ENCODE results near the gene STK10. TPM values are rescaled to one million over a fixed set of nuclear protein-coding genes. Genes with fewer than 3 reads are reported as not detected.

Gene STK10
- total RNA-seq, 2 donors from 2014 or later: 16.1 to 23.2 TPM

DNA sequence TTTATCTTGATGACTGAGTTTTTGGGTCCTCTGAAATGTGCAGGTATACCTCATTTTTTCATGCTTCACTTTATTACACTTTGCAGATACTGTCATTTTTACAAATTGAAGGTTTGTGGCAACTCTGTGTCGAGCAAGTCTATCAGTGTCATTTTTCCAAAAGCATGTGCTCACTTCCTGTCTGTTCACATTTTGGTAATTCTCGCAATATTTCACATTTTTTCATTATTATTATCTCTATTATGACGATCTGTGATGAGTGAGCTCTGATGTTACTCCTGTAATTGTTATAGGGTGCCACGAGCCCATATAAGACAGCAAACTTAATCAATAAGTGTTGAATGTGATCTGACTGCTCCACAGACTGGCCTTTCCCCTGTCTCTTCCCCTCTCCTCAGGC is 108.1 kb downstream of the STK10 start:
- H3K9me3 ChIP-seq: no peaks in the 10 kb centered on the region
- no peak overlapping the region for H3K9ac ChIP-seq (ENCODE audit: low read depth in 2 of 2, low read length in 2 of 2)
- no peak overlapping the region for H3K27ac ChIP-seq
- peaks cover 10% of the 10 kb centered on the region for H3K36me3 ChIP-seq
- no peak for DNase-seq
- no peak overlapping the region for H3K4me3 ChIP-seq
- intact Hi-C loops (cut with DNase I): no loop called here
- no peaks in the 10 kb centered on the region for H3K4me1 ChIP-seq
- H3K27me3 ChIP-seq: no peaks in the 10 kb centered on the region
- TF ChIP-seq, protein P1, sequence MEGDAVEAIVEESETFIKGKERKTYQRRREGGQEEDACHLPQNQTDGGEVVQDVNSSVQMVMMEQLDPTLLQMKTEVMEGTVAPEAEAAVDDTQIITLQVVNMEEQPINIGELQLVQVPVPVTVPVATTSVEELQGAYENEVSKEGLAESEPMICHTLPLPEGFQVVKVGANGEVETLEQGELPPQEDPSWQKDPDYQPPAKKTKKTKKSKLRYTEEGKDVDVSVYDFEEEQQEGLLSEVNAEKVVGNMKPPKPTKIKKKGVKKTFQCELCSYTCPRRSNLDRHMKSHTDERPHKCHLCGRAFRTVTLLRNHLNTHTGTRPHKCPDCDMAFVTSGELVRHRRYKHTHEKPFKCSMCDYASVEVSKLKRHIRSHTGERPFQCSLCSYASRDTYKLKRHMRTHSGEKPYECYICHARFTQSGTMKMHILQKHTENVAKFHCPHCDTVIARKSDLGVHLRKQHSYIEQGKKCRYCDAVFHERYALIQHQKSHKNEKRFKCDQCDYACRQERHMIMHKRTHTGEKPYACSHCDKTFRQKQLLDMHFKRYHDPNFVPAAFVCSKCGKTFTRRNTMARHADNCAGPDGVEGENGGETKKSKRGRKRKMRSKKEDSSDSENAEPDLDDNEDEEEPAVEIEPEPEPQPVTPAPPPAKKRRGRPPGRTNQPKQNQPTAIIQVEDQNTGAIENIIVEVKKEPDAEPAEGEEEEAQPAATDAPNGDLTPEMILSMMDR (IDR thresholded peaks at IDR 0.05): no peak

GRCh38 chr5:172078726-172079345 is 109.2 kb downstream of the STK10 start:
- intact Hi-C loops (cut with DNase I): no loop called here
- Histone ChIP-seq H3K9ac (ENCODE audit: low read depth in 2 of 2, low read length in 2 of 2) (no peak overlapping the region), H3K4me3 (no peak overlapping the region), H3K4me1 (no peaks in the 10 kb centered on the region), H3K27ac (no peak overlapping the region), H3K9me3 (no peaks in the 10 kb centered on the region), H3K27me3 (no peaks in the 10 kb centered on the region), H3K36me3 (peaks cover 10% of the 10 kb centered on the region)
- DNase-seq: no peak
- TF ChIP-seq, protein P1 (IDR thresholded peaks at IDR 0.05): no peak

GRCh38 chr5:172077664-172078425 is 110.2 kb downstream of the STK10 start:
- no peak overlapping the region for H3K27ac ChIP-seq
- H3K27me3 ChIP-seq: no peaks in the 10 kb centered on the region
- DNase-seq: peak; percentile 53
- H3K36me3 ChIP-seq: peaks cover 10% of the 10 kb centered on the region
- H3K9ac ChIP-seq (ENCODE audit: low read depth in 2 of 2, low read length in 2 of 2): no peak overlapping the region
- no peak overlapping the region for H3K4me3 ChIP-seq
- no peaks in the 10 kb centered on the region for H3K9me3 ChIP-seq
- intact Hi-C loops (cut with DNase I): no loop called here
- no peaks in the 10 kb centered on the region for H3K4me1 ChIP-seq
- TF ChIP-seq, protein P1 (IDR thresholded peaks at IDR 0.05): no peak

GRCh38 chr5:172076761-172077244 is 111.2 kb downstream of the STK10 start:
- Histone ChIP-seq H3K4me3 (no peak overlapping the region), H3K27ac (no peak overlapping the region), H3K27me3 (no peaks in the 10 kb centered on the region), H3K9me3 (no peaks in the 10 kb centered on the region), H3K9ac (ENCODE audit: low read depth in 2 of 2, low read length in 2 of 2) (no peak overlapping the region), H3K36me3 (peaks cover 1% of the 10 kb centered on the region), H3K4me1 (no peaks in the 10 kb centered on the region)
- TF ChIP-seq, protein P1 (IDR thresholded peaks at IDR 0.05): no peak
- no peak for DNase-seq
- intact Hi-C loops (cut with DNase I): no loop called here

DNA sequence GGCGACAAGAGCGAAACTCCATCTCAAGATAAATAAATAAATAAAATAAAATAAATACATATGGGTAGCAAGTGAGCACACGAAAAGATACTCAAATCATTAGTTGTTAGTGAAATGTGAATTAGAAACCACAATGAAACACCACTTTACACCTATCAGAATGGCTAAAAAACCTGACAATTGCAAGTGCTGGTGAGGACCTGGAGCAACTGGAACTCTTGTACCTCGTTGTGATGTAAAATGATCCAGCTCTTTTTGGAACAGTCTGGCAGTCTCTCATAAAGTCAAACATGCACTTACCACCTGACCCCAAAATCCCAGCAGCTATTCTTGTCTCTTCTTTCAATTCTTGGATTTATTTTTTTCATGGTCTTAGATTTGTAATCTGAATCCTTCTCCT is 112.4 kb downstream of the STK10 start:
- no peaks in the 10 kb centered on the region for H3K27me3 ChIP-seq
- DNase-seq: no peak
- H3K4me1 ChIP-seq: no peaks in the 10 kb centered on the region
- H3K36me3 ChIP-seq: no peaks in the 10 kb centered on the region
- intact Hi-C loops (cut with DNase I): no loop called here
- TF ChIP-seq, protein P1 (IDR thresholded peaks at IDR 0.05): no peak
- H3K9me3 ChIP-seq: no peaks in the 10 kb centered on the region
- no peak overlapping the region for H3K9ac ChIP-seq (ENCODE audit: low read depth in 2 of 2, low read length in 2 of 2)
- H3K27ac ChIP-seq: no peak overlapping the region
- no peak overlapping the region for H3K4me3 ChIP-seq

All from colonic mucosa (tissue), 4 donors.